Endothelial cell of umbilical vein (primary cell): Measurements from ENCODE around the gene GALK1. TPM values are rescaled to one million over a fixed set of nuclear protein-coding genes. Genes with fewer than 3 reads are reported as not detected.

ENCODE experiments used
- BruUV-seq: library from RNA; stranded (reverse); fragments of 400-500 nt; replicated peaks from 2 replicates; lab custom pipeline; 2021; lab: Mats Ljungman, UMichigan
- CTCF ChIA-PET: fragments of 300-600, 350-600 bp; sonication (Branson Sonifier 250); formaldehyde crosslinking; loops from one replicate; lab custom pipeline; 2021; ENCODE audit warnings: antibody characterized with exemption, inconsistent platforms; lab: Charles Lee
- POLR2A ChIA-PET: fragments of 300-600, 350-600 bp; sonication (Branson Sonifier 250); formaldehyde crosslinking; loops from one replicate; lab custom pipeline; 2021; ENCODE audit warnings: antibody characterized with exemption, inconsistent platforms; lab: Charles Lee
- DNase-seq: peaks from one replicate; pipeline ENCODE4 v3.0.0-alpha.2; 2011; ENCODE audit warnings: low read depth, low spot score
- FAIRE-seq: peaks from 2 replicates; lab custom pipeline; 2011; peaks lifted over from hg19 to GRCh38; lab: Jason Lieb, UNC
- H2AFZ ChIP-seq: 2 replicates; pipeline ENCODE4 v1.6.0; 2012; ENCODE audit warnings: low read depth, low read length, control low read depth, inconsistent platforms
- H3K27ac ChIP-seq: 2 replicates; pipeline ENCODE4 v1.5.1; 2011; ENCODE audit warnings: low read depth, mild to moderate bottlenecking, control low read depth, low read length, moderate library complexity; ENCODE audit not compliant: insufficient read depth
- H3K27me3 ChIP-seq, 2 experiments: 2 replicates each; pipeline versions ENCODE4 v1.6.0 to v1.6.1; 2011; ENCODE audit warnings: low read length in 2 of 2, mixed read lengths in 1 of 2; ENCODE audit not compliant: control insufficient read depth in 2 of 2, insufficient read depth in 2 of 2
- H3K36me3 ChIP-seq, 2 experiments: 2 replicates in 1 of 2; 3 replicates in 1 of 2; pipeline ENCODE4 v1.5.1; 2011; ENCODE audit warnings: low read length in 2 of 2, mild to moderate bottlenecking in 1 of 2, moderate library complexity in 1 of 2; ENCODE audit not compliant: control insufficient read depth in 2 of 2, insufficient read depth in 2 of 2; ENCODE audit errors: extremely low read depth in 1 of 2
- H3K4me1 ChIP-seq: 3 replicates; pipeline ENCODE4 v1.5.1; 2011; ENCODE audit warnings: mild to moderate bottlenecking, low read length; ENCODE audit not compliant: control insufficient read depth, insufficient read depth; ENCODE audit errors: extremely low read depth
- H3K4me2 ChIP-seq: 2 replicates; pipeline ENCODE4 v1.6.1; 2011; ENCODE audit warnings: low read length, control low read depth, mixed read lengths; ENCODE audit not compliant: insufficient read depth
- H3K4me3 ChIP-seq, 3 experiments: fragments of 200-600 bp in 1 of 3; sonication (generic), shearing (Covaris generic) in 1 of 3; replicated peaks in 1 of 3; 2 replicates each; pipeline ENCODE4 v1.5.1; 2011 to 2016; ENCODE audit warnings: control low read depth in 3 of 3, low read length in 3 of 3, mild to moderate bottlenecking in 2 of 3, inconsistent platforms in 1 of 3, low read depth in 1 of 3, moderate library complexity in 1 of 3; ENCODE audit not compliant: insufficient read depth in 1 of 3
- H3K79me2 ChIP-seq: 2 replicates; pipeline ENCODE4 v1.6.0; 2012; ENCODE audit warnings: low read length, inconsistent platforms; ENCODE audit not compliant: control insufficient read depth, insufficient read depth
- H3K9ac ChIP-seq: replicated peaks from 2 replicates; pipeline ENCODE3; 2011; ENCODE audit warnings: low read length, control low read depth; ENCODE audit not compliant: insufficient read depth; ENCODE audit errors: extremely low read depth
- H3K9me1 ChIP-seq: replicated peaks from 3 replicates; pipeline ENCODE4 v1.6.0; 2011; ENCODE audit warnings: mild to moderate bottlenecking, low read length; ENCODE audit not compliant: control insufficient read depth, insufficient read depth; ENCODE audit errors: extremely low read depth
- H3K9me3 ChIP-seq: replicated peaks from 2 replicates; pipeline ENCODE4 v1.5.1; 2012; ENCODE audit warnings: low read length, inconsistent platforms; ENCODE audit not compliant: control insufficient read depth, insufficient read depth
- H4K20me1 ChIP-seq: replicated peaks from 2 replicates; pipeline ENCODE3; 2011; ENCODE audit warnings: mild to moderate bottlenecking, low read length; ENCODE audit not compliant: control insufficient read depth, insufficient read depth; ENCODE audit errors: extremely low read depth
- CTCF ChIP-seq, 2 donors: IDR thresholded peaks; 1 replicate in 1 of 2; 2 replicates in 1 of 2; pipeline ENCODE4 v1.5.1; 2011; ENCODE audit warnings: low read length in 2 of 2, mild to moderate bottlenecking in 2 of 2, moderate library complexity in 2 of 2, control low read depth in 1 of 2, inconsistent platforms in 1 of 2, low read depth in 1 of 2; ENCODE audit not compliant: insufficient read depth in 1 of 2; ENCODE audit errors: extremely low read depth in 1 of 2
- EZH2 ChIP-seq: IDR thresholded peaks from 2 replicates; pipeline ENCODE4 v1.6.1; 2012; ENCODE audit warnings: borderline replicate concordance, low read depth, mild to moderate bottlenecking, moderate library complexity, low read length, inconsistent platforms; ENCODE audit not compliant: severe bottlenecking
- FOS ChIP-seq: IDR thresholded peaks from 2 replicates; pipeline ENCODE4 v1.6.1; 2011; ENCODE audit warnings: mild to moderate bottlenecking, low read length, moderate library complexity, borderline replicate concordance; ENCODE audit not compliant: insufficient read depth
- GATA2 ChIP-seq: IDR thresholded peaks from 2 replicates; pipeline ENCODE4 v1.7.0; 2011; ENCODE audit warnings: low read depth, mild to moderate bottlenecking, moderate library complexity, mixed read lengths, low read length; ENCODE audit not compliant: insufficient read length, insufficient read depth
- JUN ChIP-seq: IDR thresholded peaks from 2 replicates; pipeline ENCODE4 v1.6.1; 2011; ENCODE audit warnings: borderline replicate concordance, low read depth; ENCODE audit not compliant: insufficient read length, insufficient read depth
- MAX ChIP-seq: IDR thresholded peaks from 2 replicates; pipeline ENCODE4 v1.6.1; 2011; ENCODE audit not compliant: insufficient read depth, insufficient read length
- MYC ChIP-seq: IDR thresholded peaks from one replicate; pipeline ENCODE4 v1.6.1; 2011; ENCODE audit warnings: mild to moderate bottlenecking, low read depth, low read length
- POLR2A ChIP-seq: IDR thresholded peaks from 2 replicates; pipeline ENCODE4 v1.6.1; 2012; ENCODE audit warnings: low read depth, mild to moderate bottlenecking, control low read depth, low read length
- POLR2AphosphoS5 ChIP-seq: IDR thresholded peaks from 2 replicates; pipeline ENCODE4 v1.6.1; 2012; ENCODE audit warnings: low read depth, mild to moderate bottlenecking, control low read depth, low read length, moderate library complexity; ENCODE audit not compliant: insufficient read depth
- dilution Hi-C: fragments of 300-500 bp; cut with MboI; formaldehyde crosslinking; loops from one replicate; pipeline ENCODE4 v1.15.0; 2019; ENCODE audit warnings: low sequenced_read_pairs; ENCODE audit not compliant: extremely low pct_ligation_motif_present
- intact Hi-C: fragments of 100-400 bp; cut with micrococcal nuclease; formaldehyde crosslinking; loops from one replicate; pipeline ENCODE4 v1.10.0; 2022
- polyA plus RNA-seq, 4 experiments: library from polyadenylated mRNA; depleted of rRNA in 3 of 4; stranded (reverse) in 3 of 4; unstranded in 1 of 4; fragments of >200 nt; gene quantifications; 2 replicates each; pipeline versions ENCODE4 v1.2.1 to v1.2.3, GENCODE V29; 2011 to 2012; ENCODE audit warnings: missing spikeins in 1 of 4
- total RNA-seq: library from RNA; stranded (reverse); gene quantifications from 2 replicates; pipeline ENCODE4 v1.2.3, GENCODE V29; 2021

GALK1 gene
- total and polyA plus RNA-seq, 2 donors (not counting 3 experiments of a cell fraction or from before 2014, with no cell fraction given), result 45.8 to 63.7 TPM

- Histone ChIP-seq H3K36me3 (peaks cover 14 to 16% of the 10 kb centered on the region in 2 experiments), H4K20me1 (peaks cover 6% of the 10 kb centered on the region), H3K9me3 (no peaks in the 10 kb centered on the region), H3K9ac (peak overlapping the region; percentile 37), H3K27me3 (no peaks in the 10 kb centered on the region), H3K79me2 (peaks cover 18% of the 10 kb centered on the region), H3K4me1 (peaks cover 9% of the 10 kb centered on the region), H2AFZ (no peak overlapping the region), H3K4me3 (peak overlapping the region; percentile 61 to 87 (median 72)), H3K27ac (no peak overlapping the region), H3K9me1 (no peaks in the 10 kb centered on the region), H3K4me2 (peak overlapping the region; percentile 73)
- no TSS peak for BruUV-seq
- intact Hi-C loops (loop anchor here (5.0 to 10.0 kb wide), 2 partner anchors 120 to 227 kb away; partner anchors contain the start of genes CDK3 and TRIM65), dilution Hi-C loops (no loop called here)
- POLR2A ChIA-PET, result interaction anchor here (1.3 to 5.2 kb wide), 2 partner anchors 12 to 78 kb away, joined by 15 to 24 read pairs; partner anchors contain the start of genes GALK1 and WBP2
- DNase-seq, result no peak
- FAIRE-seq, result peak; percentile 59
- TF ChIP-seq EZH2, result no peak
- TF ChIP-seq MAX, result no peak
- TF ChIP-seq GATA2, result no peak
- TF ChIP-seq POLR2AphosphoS5, result no peak
- no peak for TF ChIP-seq POLR2A
- TF ChIP-seq MYC, result no peak
- no peak for TF ChIP-seq CTCF (IDR thresholded peaks at IDR 0.05; ENCODE audit: extremely low read depth in 1 of 2, insufficient read depth in 1 of 2, low read depth in 1 of 2, low read length in 2 of 2)
- TF ChIP-seq FOS, result no peak
- TF ChIP-seq JUN, result no peak
- CTCF ChIA-PET, result interaction anchor here (1.0 to 3.3 kb wide), 6 partner anchors 8 to 84 kb away, joined by 3 to 16 read pairs (median 4); partner anchors contain the start of gene GALK1
These were observed 12.4 kb upstream of the GALK1 start for GRCh38 chr17:75777296-75777922.
